CD4-positive, alpha-beta T cell treated with Interleukin-17A for 1 hour (primary cell): ENCODE measurements around the gene PRDM10.

ENCODE experiments used
- DNase-seq: peaks from one replicate; pipeline ENCODE4 v3.0.0-alpha.2; 2020

Gene PRDM10

DNA sequence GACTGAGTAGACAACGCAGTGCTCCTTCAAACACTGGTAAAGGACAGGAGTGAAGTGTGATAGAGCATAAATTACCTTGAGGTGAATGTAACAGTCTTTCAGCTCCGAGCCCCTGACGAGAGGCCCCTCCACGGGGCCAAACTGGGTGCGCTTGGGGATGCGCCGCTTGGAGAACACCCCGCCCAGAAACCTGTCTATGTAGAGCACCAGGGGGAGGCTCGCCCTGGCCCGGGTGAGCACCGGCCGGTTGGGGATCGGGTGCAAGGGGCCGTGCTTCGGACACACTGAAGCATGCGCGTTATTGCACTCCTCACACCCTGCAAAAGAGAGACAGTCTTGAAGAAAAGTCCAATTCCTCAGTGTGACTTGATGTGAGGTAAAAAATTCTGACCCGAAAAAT is 57.9 kb downstream of the PRDM10 start:
- DNase-seq = no peak

DNA sequence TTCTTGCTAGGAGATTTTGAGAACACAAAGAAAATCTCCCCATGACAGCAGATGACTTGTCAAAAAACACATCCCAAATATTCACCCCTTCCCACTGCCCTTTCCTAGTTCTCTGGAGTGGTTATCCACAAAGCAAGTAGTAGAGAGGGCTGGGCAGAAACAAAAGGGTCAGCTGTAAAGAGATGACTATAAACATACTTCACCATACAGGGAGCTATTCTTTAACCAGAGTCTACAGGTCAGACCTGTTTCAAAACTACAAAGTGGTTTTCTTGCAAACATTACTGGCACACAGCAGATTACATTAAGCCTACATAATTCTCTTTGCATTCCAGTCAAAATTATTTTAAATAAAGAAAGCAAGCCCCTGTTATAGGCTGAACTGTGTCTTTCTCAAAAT is 59.6 kb downstream of the PRDM10 start:
- DNase-seq = no peak

DNA sequence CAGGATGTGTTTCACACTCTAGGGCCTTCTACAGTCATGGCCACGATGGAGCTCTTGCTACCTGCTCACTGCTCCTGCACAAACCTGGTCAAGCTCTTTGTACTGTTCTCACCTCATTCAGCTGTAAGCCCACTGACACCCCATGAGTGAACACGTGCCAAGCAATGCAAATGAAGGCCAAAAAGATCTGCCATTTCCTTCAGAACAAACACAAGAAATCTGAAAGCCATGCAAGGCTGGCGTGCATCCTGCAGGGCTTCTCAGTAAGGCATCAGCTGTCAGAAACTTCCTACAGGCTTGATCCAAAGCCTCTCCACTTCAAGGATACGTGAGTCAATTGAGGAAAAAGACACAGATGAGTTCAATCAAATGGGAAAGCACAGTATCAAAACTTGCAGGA is 63.1 kb downstream of the PRDM10 start:
- DNase-seq = no peak

DNA sequence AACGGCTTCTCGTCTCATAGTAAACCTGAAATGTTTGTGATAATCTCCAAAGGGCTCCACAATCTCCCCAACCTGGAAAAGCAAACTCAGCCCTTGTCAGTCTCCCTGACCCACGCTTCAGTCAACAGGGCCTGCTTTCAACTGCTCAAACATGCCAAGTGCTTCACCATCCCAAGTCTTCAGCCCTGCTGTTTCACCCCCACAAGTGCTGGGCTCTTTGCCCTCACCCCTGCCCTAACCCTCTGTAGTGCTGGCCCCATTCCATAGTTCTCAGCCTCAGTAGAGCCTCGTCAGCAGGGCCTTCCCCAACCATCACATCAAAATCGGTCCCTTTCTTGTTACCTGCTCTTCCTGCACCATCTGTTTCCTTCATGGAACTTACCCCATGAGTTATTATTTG is 63.9 kb downstream of the PRDM10 start:
- DNase-seq = no peak

DNA sequence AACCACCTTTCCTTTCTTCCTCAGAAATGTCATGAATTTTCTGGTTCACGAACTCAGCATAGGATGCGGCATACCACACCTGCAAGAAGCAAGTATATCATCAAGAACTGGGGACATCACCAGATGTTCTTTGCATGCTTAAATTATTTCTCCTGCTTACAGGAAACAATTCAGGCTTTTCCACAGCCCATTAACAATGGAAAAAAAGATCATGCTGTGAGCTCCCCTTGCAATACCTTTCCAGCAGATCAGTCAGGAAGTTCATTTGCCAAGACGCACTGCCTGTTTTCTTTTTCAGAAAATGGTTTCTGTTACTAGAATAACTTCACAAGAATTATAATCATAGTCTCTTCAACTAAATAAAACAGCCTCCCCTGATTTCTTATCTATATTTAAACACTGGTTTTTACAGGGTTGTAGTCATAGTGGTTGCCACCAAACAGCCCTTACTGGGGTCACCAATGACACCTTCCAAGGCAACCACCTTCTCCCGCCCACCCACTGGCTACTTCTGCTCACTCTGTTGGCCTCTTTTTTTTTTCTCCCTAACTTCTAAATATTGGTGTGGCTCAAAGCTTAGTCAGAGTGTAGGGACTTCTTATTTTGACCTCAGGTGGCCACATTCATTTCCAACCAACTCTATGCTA is 64.9 kb downstream of the PRDM10 start:
- no peak for DNase-seq

DNA sequence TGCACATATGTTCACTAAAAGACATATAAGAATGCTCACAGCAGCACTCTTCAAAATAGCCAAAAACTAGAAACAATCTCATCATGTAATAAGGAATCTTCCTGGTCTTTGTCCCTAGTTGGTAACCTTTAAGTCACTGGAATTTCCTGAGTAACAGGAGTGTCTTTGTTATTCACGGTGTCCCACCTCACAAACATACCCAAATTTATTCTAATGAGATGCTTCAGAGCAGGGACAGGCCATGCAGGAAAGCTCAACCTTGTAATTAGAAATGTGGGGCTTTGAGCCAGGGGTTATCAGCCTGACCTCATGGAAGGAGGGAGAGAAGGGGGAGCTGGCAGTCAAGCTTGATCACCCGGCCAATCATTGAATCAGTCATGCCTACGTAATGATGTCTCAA is 66.9 kb downstream of the PRDM10 start:
- DNase-seq = no peak

GRCh38 chr11:129933891-129934290 is 68.7 kb downstream of the PRDM10 start:
- no peak for DNase-seq

- DNase-seq = no peak
Measured at GRCh38 chr11:129933262-129933661, 69.4 kb downstream of the PRDM10 start.

- no peak for DNase-seq
Measured at GRCh38 chr11:129932381-129933067, 70.1 kb downstream of the PRDM10 start.

GRCh38 chr11:129930743-129931142 is 71.9 kb downstream of the PRDM10 start:
- DNase-seq = no peak

DNA sequence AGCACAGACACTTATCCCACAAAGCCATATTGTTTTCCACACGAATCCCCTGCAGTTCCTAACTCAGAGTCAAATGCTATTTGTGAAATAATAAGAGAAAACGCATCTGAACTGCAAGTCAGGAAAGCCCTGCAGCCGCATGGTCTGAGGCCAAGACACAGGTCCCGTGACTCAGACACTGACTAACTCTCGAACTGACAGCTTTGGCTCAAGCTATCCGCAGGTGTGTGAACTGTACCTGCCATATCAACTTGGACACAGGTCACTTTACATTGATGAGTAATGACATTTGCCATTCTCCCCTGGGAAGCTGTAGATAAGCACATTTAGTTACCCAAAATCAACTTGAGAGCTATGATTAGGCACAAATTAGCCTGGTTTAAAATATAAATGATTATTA is 72.3 kb downstream of the PRDM10 start:
- no peak for DNase-seq

GRCh38 chr11:129929721-129930120 is 72.9 kb downstream of the PRDM10 start:
- no peak for DNase-seq

DNA sequence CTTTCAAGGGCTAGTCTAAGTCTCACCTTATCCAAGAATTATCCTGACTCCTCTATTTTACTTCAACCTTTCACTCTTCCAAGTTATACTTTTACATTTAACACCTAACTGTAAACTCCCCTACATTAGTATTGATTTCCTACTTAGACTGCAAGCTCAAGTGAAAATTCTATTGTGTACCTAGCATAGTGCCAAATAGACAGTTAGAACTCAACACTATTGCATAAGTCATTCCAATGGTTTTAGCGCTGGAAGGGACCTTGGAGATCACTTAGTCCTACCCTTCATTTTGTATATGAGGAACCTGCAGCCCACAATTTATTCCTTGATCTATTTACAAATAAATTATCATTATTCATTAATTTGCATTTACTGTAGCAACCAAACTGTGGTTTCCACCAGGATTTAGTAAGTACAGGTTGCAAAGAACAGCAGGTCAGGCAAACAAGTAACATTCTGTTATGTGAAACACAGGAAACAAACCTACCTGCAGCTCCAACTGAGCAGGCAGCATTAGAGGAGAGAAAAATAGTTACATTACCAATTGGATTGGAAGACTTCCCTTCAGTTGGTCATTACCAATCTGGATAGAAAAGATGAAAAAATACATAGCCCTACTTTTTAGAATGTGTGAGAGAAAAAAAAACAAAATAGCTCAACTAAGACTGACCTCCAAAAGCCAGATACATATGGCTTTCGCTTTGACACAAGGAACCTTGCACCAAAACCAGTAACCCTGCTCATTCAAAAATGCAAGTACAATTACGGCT is 73.5 kb downstream of the PRDM10 start:
- no peak for DNase-seq

DNA sequence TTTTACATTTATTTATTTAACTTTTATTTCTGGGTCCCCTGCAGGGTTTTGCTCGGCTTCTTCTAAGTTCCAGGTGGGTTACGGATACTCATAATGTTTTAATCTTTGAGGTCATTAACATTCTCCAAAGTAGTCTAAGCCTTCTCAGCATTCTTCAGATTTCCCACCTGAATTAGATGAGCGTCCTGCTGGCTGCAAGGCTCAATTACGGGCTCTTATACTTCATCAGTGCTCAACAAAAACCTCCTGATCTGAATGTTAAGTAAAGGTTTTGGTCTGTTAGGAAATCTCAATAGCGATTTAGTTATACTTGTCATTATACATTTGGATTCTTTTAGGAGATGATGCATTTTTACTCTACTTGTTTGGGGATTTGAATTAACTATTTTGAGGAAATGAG is 80.0 kb downstream of the PRDM10 start:
- DNase-seq = no peak

DNA sequence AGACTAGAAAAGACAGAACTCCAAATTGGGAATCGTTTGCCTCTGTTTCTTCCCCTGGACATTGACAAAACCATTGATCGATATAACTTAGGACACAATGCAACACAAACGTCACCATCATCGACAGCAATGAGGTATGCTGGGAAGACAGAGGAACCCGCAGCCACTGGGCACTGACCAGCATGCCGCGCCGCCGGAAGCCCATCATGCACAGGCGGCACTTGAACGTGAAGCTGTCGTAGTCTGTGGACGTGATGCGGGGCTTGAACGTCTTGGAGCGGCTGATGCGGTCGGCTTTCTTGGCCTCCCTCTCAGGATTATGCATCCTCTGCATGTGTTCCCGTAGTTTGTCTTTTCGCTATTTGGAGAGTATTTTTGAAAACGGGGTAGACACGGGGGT is 84.3 kb downstream of the PRDM10 start:
- no peak for DNase-seq

- DNase-seq = no peak
Measured at GRCh38 chr11:129917231-129917630, 85.4 kb downstream of the PRDM10 start.

GRCh38 chr11:129911298-129911697 is 91.3 kb downstream of the PRDM10 start:
- no peak for DNase-seq

DNA sequence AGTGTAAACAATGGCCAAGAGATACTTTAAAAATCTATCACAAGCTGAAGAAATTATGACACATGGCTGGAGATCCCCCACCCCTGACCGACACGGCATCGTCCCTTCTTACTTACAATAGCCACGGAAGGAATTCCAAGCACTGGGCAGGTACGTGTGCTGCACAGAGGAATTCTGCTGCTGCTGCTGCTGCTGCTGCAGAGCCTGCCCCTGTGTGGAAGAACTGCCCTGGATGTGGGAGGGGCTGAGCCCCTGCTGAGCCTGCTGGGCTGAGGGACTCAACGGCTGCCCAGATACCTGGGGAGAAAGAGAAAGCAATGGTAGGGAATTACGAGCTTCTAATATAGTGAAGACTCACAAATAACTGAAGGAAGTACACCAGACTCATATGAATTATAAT is 92.3 kb downstream of the PRDM10 start:
- no peak for DNase-seq

DNA sequence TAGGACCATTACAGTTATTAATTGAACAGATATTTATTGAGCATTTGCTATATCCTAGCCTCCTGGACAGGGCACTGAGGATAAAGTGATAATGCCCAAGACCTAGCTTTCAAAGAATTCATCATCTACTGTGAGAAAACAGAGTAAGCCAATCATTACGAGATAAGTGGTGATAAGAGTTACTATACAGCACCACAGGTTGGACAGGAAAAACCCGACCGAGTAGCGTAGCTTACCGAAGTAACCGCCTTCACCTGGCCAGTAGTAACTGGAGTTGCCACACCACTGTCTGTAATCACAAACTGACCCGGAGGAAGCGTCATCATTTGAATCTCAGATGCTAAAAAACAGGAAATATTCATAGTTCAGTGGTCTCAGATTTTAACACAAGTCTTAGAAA is 97.2 kb downstream of the PRDM10 start:
- DNase-seq = no peak

- DNase-seq = peak; percentile 1
Measured at GRCh38 chr11:129896062-129896461, 106.6 kb downstream of the PRDM10 start.

DNA sequence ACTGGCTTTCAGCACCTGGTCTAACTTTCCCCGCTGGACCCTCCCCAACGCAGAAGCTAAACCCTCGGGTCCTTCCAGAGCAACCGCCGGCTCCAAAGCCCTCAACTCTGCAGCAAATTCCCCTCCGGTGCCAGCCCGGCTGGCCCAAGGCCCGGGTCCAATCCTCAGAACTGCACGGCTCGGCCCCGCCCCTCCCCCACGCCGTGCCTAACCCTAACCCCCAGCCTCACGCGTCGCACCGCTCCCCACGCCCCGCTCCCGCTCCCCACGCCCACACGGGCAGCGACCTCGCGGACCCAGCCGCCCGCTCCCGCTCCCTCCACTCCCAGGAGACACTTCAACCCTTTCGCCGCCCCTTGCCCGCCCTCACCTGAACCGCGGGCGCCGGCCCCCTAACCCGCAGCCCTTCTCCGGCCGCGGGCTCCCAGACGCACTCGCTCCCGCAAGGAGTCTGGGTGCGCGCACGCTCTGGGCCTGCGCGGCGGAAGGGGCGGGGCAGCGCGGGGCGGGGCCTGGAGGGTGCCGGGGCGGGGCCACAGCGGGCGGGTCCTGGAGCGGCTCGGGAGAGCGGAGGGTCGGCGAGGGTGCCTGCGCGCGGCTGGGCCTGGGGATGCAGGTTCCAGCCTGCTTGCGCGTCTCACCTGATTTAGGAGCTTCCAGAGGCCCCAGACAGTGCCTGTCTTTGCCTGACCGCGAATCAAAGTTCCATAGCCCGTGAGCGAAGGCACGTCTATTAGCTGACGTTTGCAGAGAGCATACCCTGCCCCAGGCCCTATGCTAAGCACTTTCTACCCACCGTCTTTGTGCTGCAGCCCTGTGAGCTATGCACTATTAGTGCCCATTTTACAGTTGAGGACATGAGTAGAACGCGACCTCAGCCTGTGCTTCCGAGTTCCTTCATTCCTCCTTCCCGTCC is 107.3 kb downstream of the PRDM10 start, which contains the start of gene NFRKB:
TSS of gene NFRKB (minus strand) at position 453 of the 916 bp plus-strand sequence. CDS start 2,729 bp downstream, outside the sequence.
- DNase-seq = peak; percentile 89

GRCh38 chr11:129894278-129895125 is 108.1 kb downstream of the PRDM10 start:
- no peak for DNase-seq
